GM19239 (cell line): ENCODE results near the gene TNNC1.

Source experiments
- DNase-seq: peaks from one replicate; pipeline ENCODE4 v3.0.0; 2011; ENCODE audit warnings: low spot score; ENCODE audit not compliant: insufficient read length
- FAIRE-seq: peaks from 2 replicates; lab custom pipeline; 2011; peaks lifted over from hg19 to GRCh38; lab: Jason Lieb, UNC

TNNC1 gene

DNA sequence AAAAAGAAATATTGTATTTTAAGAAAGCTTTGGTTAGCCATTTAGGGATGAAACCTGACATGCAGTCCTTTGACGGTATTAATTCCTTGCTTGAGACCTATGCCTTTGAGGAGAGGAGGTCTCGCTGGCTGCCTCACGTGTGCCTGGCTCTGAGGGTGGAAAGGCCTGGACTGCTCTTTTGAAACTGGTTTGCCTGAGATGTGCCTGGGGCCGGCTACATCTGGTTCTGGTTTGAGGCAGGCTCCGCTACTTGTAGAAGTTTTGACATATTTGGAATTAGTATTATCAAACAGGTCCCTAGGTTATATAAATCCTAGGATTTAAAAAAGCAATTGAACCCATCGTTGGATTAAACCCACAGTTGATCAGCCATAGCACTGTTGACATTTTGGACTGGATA, 8.0 kb upstream of the TNNC1 start:
- DNase-seq = no peak
- no peak for FAIRE-seq

DNA sequence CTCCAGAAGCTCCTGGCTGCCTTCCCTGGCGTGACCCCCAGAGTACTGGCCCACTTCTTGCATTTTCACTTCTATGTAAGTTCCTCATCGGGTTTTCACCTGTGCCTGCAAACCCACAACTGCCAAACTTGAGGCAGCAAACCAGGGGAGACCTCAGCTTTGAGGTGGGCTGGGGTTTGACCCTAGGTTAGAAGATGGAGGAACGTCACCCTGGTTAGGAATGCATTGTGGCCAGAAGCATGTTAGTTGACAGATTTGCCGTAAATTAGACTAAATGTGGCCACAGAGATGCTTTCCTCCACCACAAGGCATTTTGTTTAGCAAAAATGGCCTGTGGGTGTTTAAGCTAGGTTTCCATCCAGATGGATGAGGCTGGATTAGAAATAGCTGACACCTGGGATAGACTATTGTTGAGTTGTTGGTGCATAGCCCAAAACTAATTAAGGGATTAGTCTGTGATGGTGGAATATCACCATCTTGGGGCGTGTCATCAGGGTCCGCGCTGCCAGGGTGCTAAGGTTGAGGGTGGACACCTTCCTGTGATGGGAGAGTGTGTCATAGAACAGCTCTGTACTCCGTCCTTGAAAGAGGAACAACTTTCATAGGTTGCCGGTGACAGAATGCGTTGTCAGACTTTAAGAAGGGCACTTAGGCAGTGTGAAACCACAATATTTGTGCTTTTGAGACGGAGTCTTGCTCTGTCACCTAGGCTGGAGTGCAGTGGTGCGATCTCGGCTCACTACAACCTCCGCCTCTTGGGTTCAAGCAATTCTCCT, 5.1 kb upstream of the TNNC1 start:
- FAIRE-seq (no peak), DNase-seq (no peak)

DNA sequence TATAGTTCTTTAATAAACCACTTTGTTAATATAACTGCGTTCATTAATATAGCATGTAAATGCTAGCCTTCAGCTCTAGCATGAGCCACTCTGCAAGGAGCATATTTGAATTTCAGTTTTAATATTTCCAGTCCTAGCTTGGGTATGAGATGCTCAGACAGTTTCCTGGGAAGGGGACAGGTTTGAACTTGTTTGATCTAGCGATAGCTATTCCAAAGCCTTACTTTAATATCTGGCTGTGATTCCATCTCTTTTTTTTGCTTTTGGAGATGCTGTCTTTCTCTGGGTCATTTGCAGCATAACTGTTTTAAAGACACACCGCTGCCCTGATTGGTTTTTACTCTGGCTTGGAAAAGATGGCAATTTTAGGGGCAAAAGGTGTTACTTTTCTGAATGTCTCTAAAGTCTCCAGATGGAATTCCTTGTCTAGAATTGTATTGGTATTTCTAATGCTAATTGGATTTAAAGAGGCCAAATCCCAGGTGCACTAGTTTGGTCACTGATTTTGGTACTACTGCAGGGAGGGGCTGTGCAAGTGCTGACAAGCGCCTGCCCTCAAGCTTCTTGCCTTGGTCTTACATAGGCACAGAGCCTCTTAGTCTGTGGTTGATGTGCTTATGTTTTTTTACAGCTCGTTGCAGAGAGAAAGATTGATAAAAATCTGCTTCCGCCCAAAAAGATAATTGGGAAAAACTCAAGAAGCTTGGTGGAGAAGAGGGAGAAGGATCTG, 4.4 kb upstream of the TNNC1 start:
- DNase-seq (no peak), FAIRE-seq (no peak)

DNA sequence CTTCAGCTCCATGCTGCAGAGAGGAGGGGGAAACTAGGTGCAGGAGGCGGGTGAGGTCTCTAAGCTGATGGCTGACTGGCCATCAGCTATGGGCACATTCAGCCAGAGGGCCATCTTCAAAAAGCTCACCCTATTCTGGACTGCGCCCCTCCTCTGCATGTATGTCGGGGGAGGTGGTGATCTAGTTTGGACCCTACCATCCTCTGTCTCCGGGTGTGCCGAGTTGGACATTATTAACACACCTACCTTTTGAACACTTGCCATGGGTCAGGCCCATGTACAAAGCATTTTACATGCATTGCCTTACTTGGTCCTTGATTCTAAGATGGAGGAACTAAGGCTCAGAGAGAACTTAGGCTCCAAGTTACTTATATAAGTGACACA, 3.0 kb upstream of the TNNC1 start:
- peak; percentile 8 for FAIRE-seq
- no peak for DNase-seq

DNA sequence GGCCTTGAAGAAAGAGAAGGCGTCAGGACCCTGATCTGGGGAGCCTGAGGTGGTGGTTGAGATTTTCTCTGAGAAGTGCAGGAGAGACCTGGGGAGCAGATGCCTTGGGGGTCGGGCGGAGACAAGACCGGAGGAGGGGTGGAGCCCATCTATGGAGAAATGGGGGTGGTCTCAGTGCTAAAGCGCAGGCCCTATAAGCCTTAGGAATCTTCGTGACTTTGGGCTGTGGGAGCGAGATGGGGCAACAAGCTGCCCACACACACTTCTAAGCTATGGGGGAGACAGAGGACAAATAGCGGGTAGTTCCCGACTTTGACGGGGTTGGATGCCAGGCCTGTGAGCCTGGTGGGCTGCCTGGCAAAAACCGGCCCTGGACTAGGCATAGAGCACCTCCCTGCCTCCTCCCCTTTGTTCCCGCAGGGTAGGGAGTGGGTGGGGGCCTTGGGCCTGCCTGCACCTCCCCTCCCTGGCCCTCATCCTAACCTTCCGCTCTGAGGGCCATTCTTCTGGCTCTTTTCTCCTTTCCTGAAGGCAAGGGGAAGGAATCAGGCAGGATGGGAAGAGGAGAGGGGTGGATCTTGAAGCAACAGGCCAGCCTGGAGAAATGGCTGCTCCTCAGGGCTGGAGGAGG, 2.4 kb upstream of the TNNC1 start:
- DNase-seq = no peak
- FAIRE-seq = peak; percentile 42

DNA sequence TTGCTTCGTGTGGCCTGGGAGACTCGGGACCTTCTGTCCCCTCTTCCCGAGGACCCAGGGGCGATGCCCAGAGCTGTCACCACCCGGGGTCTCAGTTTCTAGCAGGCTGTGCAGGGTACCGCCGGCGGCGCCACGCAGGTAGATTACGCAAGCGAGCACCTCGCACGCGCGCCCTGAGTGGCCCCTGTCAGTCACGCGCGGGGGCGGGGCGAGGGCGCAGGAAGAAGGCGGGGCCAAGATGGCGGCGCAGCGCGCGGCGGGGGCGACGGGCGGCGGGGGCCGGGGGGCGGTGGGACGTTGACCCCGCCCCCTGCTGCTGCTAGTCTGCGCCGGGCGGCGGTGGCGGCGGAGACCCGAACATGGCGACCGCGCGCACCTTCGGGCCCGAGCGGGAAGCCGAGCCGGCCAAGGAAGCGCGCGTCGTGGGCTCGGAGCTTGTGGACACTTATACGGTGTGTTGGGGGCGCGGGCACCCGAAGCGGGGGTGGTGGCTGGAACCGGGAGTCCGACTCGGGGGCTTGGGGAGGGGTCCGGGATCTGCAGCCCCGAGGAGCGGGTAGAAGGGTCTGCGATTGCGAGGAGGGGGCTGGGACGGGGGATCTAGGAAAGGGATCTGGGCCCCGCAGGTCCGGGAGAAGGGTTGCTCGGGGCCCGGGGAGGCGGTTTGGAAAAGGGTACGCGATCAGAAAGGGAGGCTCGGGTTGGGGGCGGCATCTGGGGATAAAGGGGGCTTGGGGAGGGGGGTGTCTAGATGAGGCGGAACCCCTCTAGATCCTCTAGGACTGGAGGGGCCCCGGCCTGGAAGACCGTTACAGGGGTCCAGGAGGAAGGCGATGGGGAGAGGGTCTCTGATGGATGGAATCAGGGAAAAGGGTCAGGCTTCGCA, 1.7 kb upstream of the TNNC1 start, which contains the start of gene NISCH:
Gene NISCH, plus strand, starts transcription at position 322 of the 886 bp plus-strand sequence. Its CDS starts 38 bp downstream, at position 360.
- peak; percentile 80 for FAIRE-seq

DNA sequence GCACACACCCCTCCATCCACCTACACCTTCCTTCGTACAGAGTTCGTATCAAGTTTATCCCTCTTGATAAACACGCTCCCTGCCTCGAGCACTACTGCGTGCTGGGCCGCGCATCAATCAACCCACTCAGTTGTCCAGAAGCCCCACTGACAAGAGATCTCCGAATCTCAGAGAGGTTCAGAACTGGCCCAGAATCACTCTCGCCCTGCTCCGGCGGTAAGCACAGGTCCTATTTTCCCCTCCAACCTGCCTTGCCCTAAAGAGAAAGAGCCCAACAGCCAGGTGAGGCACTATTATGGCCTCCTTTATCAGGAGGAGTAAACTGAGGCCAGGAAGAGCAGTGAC, 1.1 kb upstream of the TNNC1 start:
- DNase-seq (no peak), FAIRE-seq (no peak)

More for the DNA sequence above, 1.7 kb upstream of the TNNC1 start, which contains the start of gene NISCH:
- peak; percentile 90 for DNase-seq

DNA sequence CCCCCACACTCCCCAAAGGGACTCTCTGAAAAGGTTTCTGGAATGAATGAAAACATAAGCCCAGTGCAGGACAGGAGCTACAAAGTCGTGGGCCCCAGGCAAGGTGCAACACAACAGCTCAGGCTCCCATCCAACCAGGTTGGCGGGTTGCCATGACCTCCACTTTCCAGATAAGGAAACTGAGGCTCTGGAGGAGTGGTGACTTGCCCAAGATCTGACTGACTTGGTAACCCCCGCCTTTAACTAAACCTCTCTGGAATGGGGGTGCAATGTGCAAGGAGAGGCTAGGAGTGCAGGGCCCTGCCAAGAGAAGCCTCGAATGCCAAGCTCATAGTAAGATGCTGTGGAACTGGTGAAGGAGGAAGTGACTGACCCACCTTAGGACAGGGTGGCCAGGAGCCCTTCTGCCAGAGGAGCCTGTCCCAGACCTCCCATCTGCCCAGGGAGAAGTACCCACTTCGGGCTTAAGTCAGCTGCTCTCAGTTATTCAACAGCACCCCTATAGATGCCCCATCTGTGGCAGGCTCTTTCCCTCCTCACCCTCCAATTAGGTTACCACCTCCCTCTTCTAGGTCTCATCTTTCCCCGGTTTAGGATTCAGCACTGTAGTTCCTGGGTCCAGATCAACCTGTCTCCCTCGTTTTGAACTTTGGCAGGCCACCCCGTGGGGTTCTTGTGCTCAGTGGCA, 553 bp upstream of the TNNC1 start:
- no peak for DNase-seq
- peak; percentile 53 for FAIRE-seq

DNA sequence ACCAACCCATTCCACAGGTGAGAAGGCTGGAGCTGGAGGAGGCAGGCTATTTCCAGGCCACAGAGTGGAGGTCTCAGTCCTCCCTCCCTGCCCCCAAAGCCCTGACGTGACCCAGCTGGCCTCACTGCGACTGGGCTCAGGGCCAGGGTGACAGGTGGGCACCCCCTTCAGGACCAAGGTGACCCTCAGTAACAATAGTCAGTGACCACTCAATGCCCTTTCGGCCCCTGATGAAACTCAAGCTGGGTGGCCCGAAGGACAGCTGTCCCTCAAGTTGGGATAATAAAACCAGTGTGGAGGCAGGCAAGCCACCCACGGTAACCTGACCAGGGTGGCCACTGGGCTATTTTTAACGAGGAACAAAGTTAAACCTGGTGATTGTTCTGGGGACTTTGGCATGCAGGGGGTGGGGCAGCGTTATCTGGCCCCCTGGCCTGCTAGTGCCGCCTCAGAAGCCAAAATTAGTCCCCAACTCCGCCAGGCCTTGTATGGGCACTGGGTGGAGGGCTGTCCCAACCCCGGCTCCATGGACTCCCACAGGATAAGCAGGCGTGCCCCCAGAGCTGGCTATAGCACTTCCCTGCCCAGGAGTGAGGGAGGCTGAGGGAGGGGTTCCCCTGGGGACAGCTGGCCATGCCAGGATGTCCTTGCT, 1.1 kb downstream of the TNNC1 start:
- DNase-seq (no peak), FAIRE-seq (no peak)

DNA sequence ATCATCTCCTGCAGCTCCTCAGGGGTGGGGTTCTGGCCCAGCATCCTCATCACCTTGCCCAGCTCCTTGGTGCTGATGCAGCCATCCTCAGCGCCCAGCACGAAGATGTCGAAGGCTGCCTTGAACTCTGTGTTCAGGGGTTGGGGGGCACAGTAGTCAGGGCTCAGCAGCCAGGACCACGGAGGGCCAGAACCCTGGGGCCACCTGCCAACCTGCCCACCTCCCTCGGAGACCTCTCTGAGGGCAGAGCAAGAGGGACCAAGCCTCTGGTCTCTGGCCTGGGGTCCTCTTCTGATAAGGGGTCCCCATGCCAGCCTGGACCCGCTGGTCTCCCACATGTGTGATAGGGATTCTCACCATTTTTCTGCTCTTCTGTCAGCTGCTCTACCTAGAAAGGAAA, 1.7 kb downstream of the TNNC1 start:
- no peak for FAIRE-seq
- no peak for DNase-seq

DNA sequence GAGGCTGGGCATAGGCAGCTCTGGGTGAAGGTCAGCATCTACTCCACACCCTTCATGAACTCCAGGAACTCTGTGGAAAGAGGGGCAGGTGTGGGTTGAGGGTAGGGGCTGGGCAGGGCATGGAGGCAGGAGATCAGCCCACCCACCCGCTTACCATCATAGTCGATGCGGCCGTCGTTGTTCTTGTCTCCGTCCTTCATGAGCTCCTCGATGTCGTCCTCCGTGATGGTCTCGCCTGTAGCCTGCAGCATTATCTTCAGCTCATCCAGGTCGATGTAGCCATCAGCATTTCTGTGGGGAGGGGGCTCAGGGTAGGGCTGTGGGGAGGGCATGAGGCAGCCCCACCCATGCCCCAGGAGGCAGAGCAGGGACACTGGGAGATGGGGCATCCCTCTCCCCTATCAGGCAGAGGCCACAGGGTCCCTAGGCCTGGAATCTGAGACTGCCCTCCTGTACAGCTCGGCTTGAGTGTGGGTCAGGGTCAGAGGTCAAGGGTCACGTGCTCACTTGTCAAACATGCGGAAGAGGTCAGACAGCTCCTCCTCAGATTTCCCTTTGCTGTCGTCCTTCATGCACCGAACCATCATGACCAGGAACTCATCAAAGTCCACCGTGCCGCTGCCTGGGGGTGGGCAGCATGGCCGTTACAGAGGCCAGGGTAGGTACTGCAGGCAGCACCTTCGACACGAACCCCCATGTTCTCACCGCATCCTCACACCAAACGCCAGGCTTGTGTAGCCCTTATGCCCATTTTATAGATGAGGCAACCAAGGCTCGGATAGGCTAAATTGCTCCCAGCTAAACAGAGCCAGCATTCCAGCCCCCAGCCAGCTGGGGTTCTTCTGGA, 2.4 kb downstream of the TNNC1 start:
- FAIRE-seq (no peak), DNase-seq (no peak)

DNA sequence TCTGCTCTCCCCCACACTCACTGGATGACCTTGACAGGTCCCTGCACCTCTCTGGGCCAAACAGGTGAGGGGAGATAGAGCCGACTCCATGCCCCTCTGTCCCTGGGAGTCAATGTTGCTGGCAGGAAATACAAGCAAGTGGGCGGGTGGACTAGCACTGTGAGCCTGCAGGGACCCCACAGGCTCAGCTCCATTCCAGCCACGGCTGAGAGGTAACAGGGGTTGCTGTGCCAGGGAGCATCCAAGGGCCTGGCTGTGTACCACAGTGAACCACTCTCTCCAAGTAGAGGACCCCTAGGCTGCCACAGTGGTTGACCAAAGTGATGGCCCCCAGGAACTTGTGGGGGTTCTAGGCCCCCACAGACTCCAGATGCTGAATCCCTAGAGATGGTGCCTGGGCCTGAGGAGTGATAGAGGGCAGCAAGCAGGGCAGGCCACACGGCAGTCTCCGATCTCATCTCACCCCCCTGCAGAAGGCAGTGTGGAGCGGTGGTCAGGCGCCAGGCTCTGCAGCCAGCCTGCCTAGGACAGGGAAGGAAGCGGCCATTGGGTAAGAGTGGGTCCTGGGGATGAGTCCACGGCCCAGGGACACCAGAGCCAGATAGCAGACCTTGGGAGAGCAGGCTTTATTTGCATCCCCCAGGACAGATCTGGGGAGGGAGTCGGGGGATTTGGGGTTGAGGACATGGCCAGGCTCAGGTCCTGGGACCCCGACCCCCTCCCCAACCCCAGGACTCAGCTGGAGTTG, 3.2 kb downstream of the TNNC1 start:
- no peak for DNase-seq
- no peak for FAIRE-seq

DNA sequence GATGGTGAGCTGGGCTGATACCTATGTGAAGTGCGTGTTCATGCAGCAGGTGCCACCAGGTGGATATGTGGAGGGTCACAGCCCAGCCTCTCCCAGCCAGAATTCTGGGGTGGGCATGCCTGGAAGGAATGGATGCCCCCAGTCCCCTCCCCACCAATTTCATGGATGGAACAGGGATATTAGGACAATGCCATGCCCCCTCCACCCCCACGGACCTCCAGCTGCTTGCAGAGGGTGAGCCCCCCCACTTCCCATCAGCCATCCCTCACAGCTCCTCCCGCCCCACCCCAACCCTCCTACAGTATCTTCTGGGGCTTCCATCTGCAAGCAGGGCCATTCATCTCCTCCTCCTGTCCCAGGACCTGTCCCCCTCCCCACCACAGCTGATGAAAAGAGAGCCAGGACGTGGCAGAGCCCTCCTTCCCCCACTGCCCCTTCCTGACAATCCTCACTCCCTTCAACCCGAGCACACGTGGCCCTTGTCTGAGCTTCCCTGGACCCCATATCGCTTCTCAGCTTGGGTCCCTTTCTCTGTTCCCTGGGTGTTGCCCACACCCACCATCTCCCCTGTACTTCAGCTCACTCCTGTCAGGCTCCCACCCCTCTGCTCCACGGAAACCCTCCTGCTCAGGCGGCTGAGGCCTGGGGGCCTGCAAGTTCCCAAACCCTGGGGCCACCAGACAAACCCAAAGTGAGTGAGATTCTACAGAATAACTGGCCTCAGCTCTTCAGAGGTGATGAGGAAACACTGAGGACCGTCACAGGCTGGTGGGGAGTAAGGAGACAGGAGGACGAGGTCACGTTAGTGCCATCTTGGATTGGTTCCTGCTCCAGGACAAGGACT, 6.1 kb downstream of the TNNC1 start:
- DNase-seq (no peak), FAIRE-seq (no peak)

DNA sequence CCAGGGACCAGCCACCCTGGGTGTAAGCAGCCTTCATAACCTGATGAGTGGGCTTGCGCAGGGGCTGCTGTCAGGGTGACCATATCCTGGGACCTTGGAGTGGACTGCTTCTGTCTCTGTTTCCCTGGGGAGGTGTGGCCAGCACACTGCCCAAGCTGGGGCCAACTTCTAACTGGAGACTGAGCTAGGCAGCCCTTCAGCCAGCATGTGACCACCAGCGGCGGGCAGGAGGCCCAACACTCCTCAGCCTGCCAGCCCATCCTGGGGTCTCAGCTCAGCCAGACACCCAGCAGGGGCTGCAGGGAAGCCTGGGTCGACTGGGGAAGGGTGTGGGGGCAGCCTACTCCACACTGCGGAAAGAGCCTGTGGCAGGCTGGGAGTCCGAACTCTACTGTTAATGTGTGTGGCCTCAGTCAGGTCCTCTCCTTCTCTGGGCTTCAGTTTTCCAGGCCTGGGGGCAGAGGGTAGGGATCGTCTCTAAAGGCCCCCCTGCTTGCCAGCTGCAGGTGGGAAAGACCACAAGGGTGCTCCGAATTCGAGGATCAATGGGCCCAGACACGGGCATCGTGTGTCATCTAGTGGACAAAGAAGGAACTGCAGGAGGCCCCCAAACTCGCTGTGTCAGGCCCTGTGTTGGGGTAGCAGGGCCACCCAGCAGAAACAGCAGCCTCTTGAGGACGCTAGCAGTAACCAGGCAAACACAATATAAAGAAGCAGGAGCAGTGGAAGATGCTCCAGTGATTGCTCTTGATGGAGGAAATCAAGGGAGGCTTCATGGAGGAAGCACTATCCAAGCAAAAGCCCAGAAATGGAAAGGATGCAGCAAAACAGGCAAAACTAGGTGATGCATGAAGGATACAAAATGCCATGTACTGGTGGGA, 7.0 kb downstream of the TNNC1 start:
- DNase-seq (peak; percentile 62), FAIRE-seq (peak; percentile 82)

DNA sequence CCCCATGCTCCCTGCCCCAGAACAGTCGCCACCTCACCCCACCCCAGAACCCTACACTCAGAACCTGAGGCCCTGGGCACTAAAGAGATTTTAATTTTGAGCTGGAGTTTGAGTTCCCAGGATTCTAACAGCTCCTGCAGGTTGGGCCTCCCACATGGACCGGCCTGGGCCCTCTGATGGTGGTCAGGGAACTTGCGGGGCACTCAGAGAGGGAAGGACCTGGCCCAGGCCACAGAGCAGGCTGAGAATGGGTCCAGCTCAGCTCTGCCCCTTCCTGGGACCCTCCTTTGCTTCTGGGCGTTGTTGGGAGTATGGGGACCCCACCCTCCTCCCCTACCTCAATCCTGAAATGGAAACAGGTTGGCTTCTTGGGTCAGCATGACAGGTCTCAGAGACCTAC, 7.8 kb downstream of the TNNC1 start:
- FAIRE-seq (no peak), DNase-seq (no peak)
